Measurements from ENCODE around the gene PRKCG.
A peak's percentile ranks its signal among the peaks of the same experiment; 100 is the strongest.

- TF ChIP-seq EZH2 (IDR thresholded peaks at IDR 0.05; ENCODE audit: insufficient read depth, poor library complexity, severe bottlenecking) (peak; percentile 45), EZH2phosphoT487 (IDR thresholded peaks at IDR 0.05; ENCODE audit: insufficient read depth, low read depth) (no peak)
These were observed 24.5 kb downstream of the PRKCG start for GRCh38 chr19:53906211-53907192.

Measured in GM23248 (cell line).